ENCODE results near the gene PAX7.

PAX7 gene

DNA sequence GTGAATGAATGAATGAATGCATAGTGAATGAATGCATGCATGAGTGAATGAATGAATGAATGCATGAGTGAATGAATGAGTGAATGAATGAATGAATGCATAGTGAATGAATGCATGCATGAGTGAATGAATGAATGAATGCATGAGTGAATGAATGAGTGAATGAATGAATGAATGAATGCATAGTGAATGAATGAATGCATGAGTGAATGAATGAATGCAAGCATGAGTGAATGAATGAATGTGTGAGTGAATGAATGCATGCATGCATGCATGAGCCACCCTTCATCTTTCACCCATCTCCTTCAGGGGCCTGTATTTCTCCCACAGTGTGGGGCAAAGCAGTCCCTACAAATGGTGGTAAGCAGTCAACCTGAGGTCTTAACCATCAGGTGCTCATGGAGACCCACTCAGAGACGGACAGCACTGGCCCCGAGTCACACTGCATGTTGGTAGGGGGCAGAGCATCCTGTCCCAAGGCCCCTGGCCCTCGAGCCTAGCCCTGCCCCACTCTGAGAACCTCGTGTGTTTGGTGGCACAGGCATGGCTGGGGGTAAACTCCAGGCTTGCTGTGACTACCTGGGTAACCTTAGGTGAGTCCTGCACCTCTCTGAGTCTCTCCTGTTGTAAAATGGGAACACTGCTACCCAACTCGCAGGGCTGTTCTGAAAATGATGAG lies 28.0 kb upstream of the PAX7 start:
- no peaks in the 10 kb centered on the region for H3K4me1 ChIP-seq (ENCODE audit: control insufficient read depth, low read depth, low read length)
- no peaks in the 10 kb centered on the region for H3K79me2 ChIP-seq (ENCODE audit: control insufficient read depth, insufficient read depth, low read length)
- H3K4ac ChIP-seq (ENCODE audit: low read depth, low read length) = no peak overlapping the region
- no CpG with 5 or more reads among the region's 5 CpGs for WGBS (ENCODE audit: extremely low coverage, insufficient coverage, low lambda C conversion rate)
- H3K4me2 ChIP-seq (ENCODE audit: low read length) = no peak overlapping the region
- H3K23ac ChIP-seq (ENCODE audit: low read length) = no peak overlapping the region
- no peak overlapping the region for H4K8ac ChIP-seq (ENCODE audit: low read depth, low read length)
- no peak overlapping the region for H2BK120ac ChIP-seq (ENCODE audit: low read depth, low read length)
- DNase-seq = peak; percentile 44
- no peak overlapping the region for H4K5ac ChIP-seq (ENCODE audit: low read length)
- H3K79me1 ChIP-seq (ENCODE audit: low read length) = no peaks in the 10 kb centered on the region
- H2BK15ac ChIP-seq (replicated peaks; ENCODE audit: low read depth) = no peak overlapping the region
- H2BK5ac ChIP-seq (ENCODE audit: low read length) = no peak overlapping the region
- no peak overlapping the region for H3K27ac ChIP-seq (ENCODE audit: low read depth, low read length)
- no peak overlapping the region for H3K9ac ChIP-seq (ENCODE audit: low read length)
- no peaks in the 10 kb centered on the region for H3K36me3 ChIP-seq (ENCODE audit: control insufficient read depth, insufficient read depth, low read length)
- H3K56ac ChIP-seq (ENCODE audit: low read length) = no peak overlapping the region
- H3K4me3 ChIP-seq (ENCODE audit: low read length) = no peak overlapping the region
- H3K18ac ChIP-seq (ENCODE audit: low read length) = no peak overlapping the region
- H3K27me3 ChIP-seq (ENCODE audit: insufficient read depth, low read length, poor library complexity) = no peaks in the 10 kb centered on the region
- no peak overlapping the region for H2AK5ac ChIP-seq (ENCODE audit: low read length)

GRCh38 chr1:18603212-18603852 lies 27.3 kb upstream of the PAX7 start:
- no peak overlapping the region for H3K23ac ChIP-seq (ENCODE audit: low read length)
- H3K4ac ChIP-seq (ENCODE audit: low read depth, low read length) = no peak overlapping the region
- H3K4me1 ChIP-seq (ENCODE audit: control insufficient read depth, low read depth, low read length) = no peaks in the 10 kb centered on the region
- no peak overlapping the region for H4K8ac ChIP-seq (ENCODE audit: low read depth, low read length)
- no peak overlapping the region for H3K9ac ChIP-seq (ENCODE audit: low read length)
- no peak overlapping the region for H4K5ac ChIP-seq (ENCODE audit: low read length)
- H3K18ac ChIP-seq (ENCODE audit: low read length) = no peak overlapping the region
- H3K27me3 ChIP-seq (ENCODE audit: insufficient read depth, low read length, poor library complexity) = no peaks in the 10 kb centered on the region
- no CpG with 5 or more reads among the region's 13 CpGs for WGBS (ENCODE audit: extremely low coverage, insufficient coverage, low lambda C conversion rate)
- H3K79me1 ChIP-seq (ENCODE audit: low read length) = no peaks in the 10 kb centered on the region
- H2BK15ac ChIP-seq (replicated peaks; ENCODE audit: low read depth) = no peak overlapping the region
- H3K36me3 ChIP-seq (ENCODE audit: control insufficient read depth, insufficient read depth, low read length) = no peaks in the 10 kb centered on the region
- no peak overlapping the region for H2AK5ac ChIP-seq (ENCODE audit: low read length)
- DNase-seq = no peak
- no peak overlapping the region for H3K27ac ChIP-seq (ENCODE audit: low read depth, low read length)
- no peak overlapping the region for H3K4me2 ChIP-seq (ENCODE audit: low read length)
- no peak overlapping the region for H3K56ac ChIP-seq (ENCODE audit: low read length)
- H2BK120ac ChIP-seq (ENCODE audit: low read depth, low read length) = no peak overlapping the region
- H3K4me3 ChIP-seq (ENCODE audit: low read length) = no peak overlapping the region
- H3K79me2 ChIP-seq (ENCODE audit: control insufficient read depth, insufficient read depth, low read length) = no peaks in the 10 kb centered on the region
- H2BK5ac ChIP-seq (ENCODE audit: low read length) = no peak overlapping the region

DNA sequence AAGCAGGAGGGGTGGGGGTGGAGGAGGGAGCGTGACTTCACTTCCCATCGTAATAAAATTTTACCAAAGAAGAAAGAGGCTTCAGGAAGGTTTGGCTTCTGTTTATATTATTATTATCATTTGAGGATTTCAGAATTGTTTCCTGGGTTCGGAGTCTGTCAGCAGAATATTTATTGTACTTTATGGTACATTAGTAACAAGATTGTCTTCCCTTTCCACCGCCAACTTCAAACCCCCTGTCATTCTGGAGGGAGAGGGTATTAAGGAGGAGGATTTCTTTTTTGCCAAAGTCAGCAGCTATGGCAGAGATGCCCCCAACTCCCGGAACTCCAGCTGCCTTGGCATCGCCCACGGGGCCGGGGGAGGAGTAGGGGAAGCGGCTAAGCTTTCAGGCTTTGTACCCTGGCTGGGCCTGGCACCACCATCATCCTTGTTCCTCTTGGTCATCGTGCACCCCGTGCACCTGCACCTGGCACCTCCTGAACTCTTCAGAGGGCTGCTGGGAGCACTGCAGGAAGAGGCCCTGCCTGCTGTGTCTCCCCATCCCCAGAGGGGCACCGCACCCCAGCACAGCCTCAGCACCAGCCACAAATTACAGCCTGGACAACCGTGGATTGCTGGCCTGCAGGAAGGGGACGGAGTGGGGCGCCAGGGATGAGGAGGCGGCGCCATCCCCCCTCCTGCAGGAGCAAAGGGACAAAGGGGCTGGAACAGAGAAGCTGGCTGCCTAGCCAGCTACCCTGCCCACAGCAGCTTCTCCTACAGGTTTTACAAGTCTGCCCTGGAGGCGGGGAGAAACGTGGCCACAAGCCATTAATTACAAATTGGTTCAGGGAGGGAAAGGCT lies 24.0 kb upstream of the PAX7 start:
- no CpG with 5 or more reads among the region's 19 CpGs for WGBS (ENCODE audit: extremely low coverage, insufficient coverage, low lambda C conversion rate)
- Histone ChIP-seq H3K79me2 (ENCODE audit: control insufficient read depth, insufficient read depth, low read length) (no peaks in the 10 kb centered on the region), H3K79me1 (ENCODE audit: low read length) (no peaks in the 10 kb centered on the region), H3K18ac (ENCODE audit: low read length) (no peak overlapping the region), H2BK120ac (ENCODE audit: low read depth, low read length) (no peak overlapping the region), H3K4me1 (ENCODE audit: control insufficient read depth, low read depth, low read length) (no peaks in the 10 kb centered on the region), H3K27me3 (ENCODE audit: insufficient read depth, low read length, poor library complexity) (no peaks in the 10 kb centered on the region), H2AK5ac (ENCODE audit: low read length) (no peak overlapping the region), H3K4ac (ENCODE audit: low read depth, low read length) (no peak overlapping the region), H3K4me3 (ENCODE audit: low read length) (no peak overlapping the region), H4K5ac (ENCODE audit: low read length) (no peak overlapping the region), H3K27ac (ENCODE audit: low read depth, low read length) (no peak overlapping the region), H3K36me3 (ENCODE audit: control insufficient read depth, insufficient read depth, low read length) (no peaks in the 10 kb centered on the region), H2BK5ac (ENCODE audit: low read length) (no peak overlapping the region), H3K4me2 (ENCODE audit: low read length) (no peak overlapping the region), H4K8ac (ENCODE audit: low read depth, low read length) (no peak overlapping the region), H3K23ac (ENCODE audit: low read length) (no peak overlapping the region), H3K9ac (ENCODE audit: low read length) (no peak overlapping the region), H2BK15ac (replicated peaks; ENCODE audit: low read depth) (no peak overlapping the region), H3K56ac (ENCODE audit: low read length) (no peak overlapping the region)
- DNase-seq = no peak

DNA sequence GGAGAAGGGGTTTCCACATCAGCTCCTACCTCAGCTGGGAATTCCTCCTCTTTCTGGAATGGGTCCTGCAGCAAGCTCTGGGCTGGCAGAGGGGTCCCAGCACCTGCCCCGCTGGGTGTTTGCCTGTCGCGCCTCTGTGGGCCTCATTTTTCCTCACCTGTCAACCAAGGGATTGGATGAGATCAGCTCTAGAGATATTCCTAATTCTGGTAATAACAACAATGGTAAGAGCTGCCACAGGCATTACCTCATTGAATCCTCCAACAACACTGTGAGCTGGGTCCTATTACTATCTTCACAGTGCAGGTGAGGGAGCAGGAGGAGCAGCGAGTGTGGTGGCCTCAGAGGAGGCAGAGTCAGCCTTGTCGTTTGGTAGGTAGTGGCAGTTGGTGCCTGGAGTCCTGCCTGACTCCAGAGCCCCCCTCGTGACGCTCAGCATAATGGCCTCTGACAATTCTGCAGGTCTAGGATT lies 23.3 kb upstream of the PAX7 start:
- no peak overlapping the region for H3K9ac ChIP-seq (ENCODE audit: low read length)
- no peak overlapping the region for H3K23ac ChIP-seq (ENCODE audit: low read length)
- no peak overlapping the region for H3K4ac ChIP-seq (ENCODE audit: low read depth, low read length)
- no peaks in the 10 kb centered on the region for H3K36me3 ChIP-seq (ENCODE audit: control insufficient read depth, insufficient read depth, low read length)
- H3K27me3 ChIP-seq (ENCODE audit: insufficient read depth, low read length, poor library complexity) = no peaks in the 10 kb centered on the region
- no peaks in the 10 kb centered on the region for H3K4me1 ChIP-seq (ENCODE audit: control insufficient read depth, low read depth, low read length)
- H2BK120ac ChIP-seq (ENCODE audit: low read depth, low read length) = no peak overlapping the region
- H3K18ac ChIP-seq (ENCODE audit: low read length) = no peak overlapping the region
- H3K27ac ChIP-seq (ENCODE audit: low read depth, low read length) = no peak overlapping the region
- no peak overlapping the region for H4K8ac ChIP-seq (ENCODE audit: low read depth, low read length)
- WGBS (ENCODE audit: extremely low coverage, insufficient coverage, low lambda C conversion rate) = no CpG with 5 or more reads among the region's 7 CpGs
- no peak overlapping the region for H2BK5ac ChIP-seq (ENCODE audit: low read length)
- no peak overlapping the region for H2BK15ac ChIP-seq (replicated peaks; ENCODE audit: low read depth)
- no peak overlapping the region for H3K4me3 ChIP-seq (ENCODE audit: low read length)
- H2AK5ac ChIP-seq (ENCODE audit: low read length) = no peak overlapping the region
- no peak overlapping the region for H3K4me2 ChIP-seq (ENCODE audit: low read length)
- no peak overlapping the region for H4K5ac ChIP-seq (ENCODE audit: low read length)
- no peaks in the 10 kb centered on the region for H3K79me1 ChIP-seq (ENCODE audit: low read length)
- DNase-seq = no peak
- peak overlapping the region; percentile 15 for H3K56ac ChIP-seq (ENCODE audit: low read length)
- H3K79me2 ChIP-seq (ENCODE audit: control insufficient read depth, insufficient read depth, low read length) = no peaks in the 10 kb centered on the region

DNA sequence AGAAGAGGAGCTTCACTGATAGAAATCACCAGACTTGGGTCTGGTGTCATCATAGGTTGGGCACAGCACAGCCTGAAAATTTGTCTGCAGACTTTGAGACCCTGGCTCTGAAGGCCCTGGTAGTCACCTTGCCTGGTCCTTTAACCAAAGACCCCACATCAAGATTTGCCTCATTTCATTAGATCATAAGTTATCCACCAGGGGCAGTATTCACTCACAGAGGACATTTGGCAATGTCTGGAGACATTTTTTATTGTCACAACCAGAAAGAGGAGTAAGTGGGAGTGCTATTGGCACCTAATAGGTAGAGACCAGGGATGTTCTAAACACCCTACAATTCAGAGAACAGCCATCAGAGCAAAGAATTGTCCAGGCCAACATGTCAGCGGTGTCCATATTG lies 22.1 kb upstream of the PAX7 start:
- no CpG with 5 or more reads among the region's 1 CpG for WGBS (ENCODE audit: extremely low coverage, insufficient coverage, low lambda C conversion rate)
- no peak overlapping the region for H2BK120ac ChIP-seq (ENCODE audit: low read depth, low read length)
- H3K4ac ChIP-seq (ENCODE audit: low read depth, low read length) = no peak overlapping the region
- H3K27ac ChIP-seq (ENCODE audit: low read depth, low read length) = no peak overlapping the region
- no peaks in the 10 kb centered on the region for H3K79me2 ChIP-seq (ENCODE audit: control insufficient read depth, insufficient read depth, low read length)
- no peak overlapping the region for H3K9ac ChIP-seq (ENCODE audit: low read length)
- H3K4me1 ChIP-seq (ENCODE audit: control insufficient read depth, low read depth, low read length) = no peaks in the 10 kb centered on the region
- no peak overlapping the region for H4K5ac ChIP-seq (ENCODE audit: low read length)
- no peaks in the 10 kb centered on the region for H3K79me1 ChIP-seq (ENCODE audit: low read length)
- H4K8ac ChIP-seq (ENCODE audit: low read depth, low read length) = no peak overlapping the region
- H2BK15ac ChIP-seq (replicated peaks; ENCODE audit: low read depth) = no peak overlapping the region
- no peak overlapping the region for H3K4me2 ChIP-seq (ENCODE audit: low read length)
- H3K18ac ChIP-seq (ENCODE audit: low read length) = no peak overlapping the region
- no peaks in the 10 kb centered on the region for H3K36me3 ChIP-seq (ENCODE audit: control insufficient read depth, insufficient read depth, low read length)
- H3K4me3 ChIP-seq (ENCODE audit: low read length) = no peak overlapping the region
- H3K56ac ChIP-seq (ENCODE audit: low read length) = no peak overlapping the region
- no peak overlapping the region for H2AK5ac ChIP-seq (ENCODE audit: low read length)
- no peak overlapping the region for H2BK5ac ChIP-seq (ENCODE audit: low read length)
- H3K27me3 ChIP-seq (ENCODE audit: insufficient read depth, low read length, poor library complexity) = no peaks in the 10 kb centered on the region
- no peak for DNase-seq
- H3K23ac ChIP-seq (ENCODE audit: low read length) = no peak overlapping the region
